Measurements from ENCODE around the gene SCPEP1. TPM values are rescaled to one million over a fixed set of nuclear protein-coding genes. Genes with fewer than 3 reads are reported as not detected.

The SCPEP1 gene
- total RNA-seq, 2 donors from 2014 or later: 103 to 182 TPM

GRCh38 chr17:56947741-56948140, 30.2 kb upstream of the SCPEP1 start:
- no peak overlapping the region for H3K27ac ChIP-seq
- WGBS: 67% methylated on average over 1 of the region's 1 CpG
- intact Hi-C loops (cut with DNase I): loop anchor here (10.0 kb wide), 1 partner anchor 233 kb away; no protein-coding TSS in a partner anchor

GRCh38 chr17:56948491-56948890, 29.4 kb upstream of the SCPEP1 start:
- Histone ChIP-seq H3K4me3 (no peak overlapping the region), H3K4me1 (replicated peaks) (no peaks in the 10 kb centered on the region), H3K27ac (no peak overlapping the region), H3K27me3 (replicated peaks; ENCODE audit: insufficient read depth) (no peaks in the 10 kb centered on the region), H3K9me3 (no peaks in the 10 kb centered on the region), H3K36me3 (peaks cover 0 to 5% of the 10 kb centered on the region in 2 donors)
- no peak for DNase-seq (ENCODE audit: low spot score)
- intact Hi-C loops (cut with DNase I): loop anchor here (10.0 kb wide), 1 partner anchor 234 kb away; no protein-coding TSS in a partner anchor
- 95% methylated on average over 1 of the region's 1 CpG for WGBS
- TF ChIP-seq CTCF (IDR thresholded peaks at IDR 0.05) (no peak), POLR2AphosphoS5 (IDR thresholded peaks at IDR 0.05) (no peak), POLR2A (IDR thresholded peaks at IDR 0.05) (no peak)

More at GRCh38 chr17:56947741-56948140, 30.2 kb upstream of the SCPEP1 start:
- Histone ChIP-seq H3K4me3 (no peak overlapping the region), H3K27me3 (replicated peaks; ENCODE audit: insufficient read depth) (no peaks in the 10 kb centered on the region), H3K36me3 (peaks cover 0 to 5% of the 10 kb centered on the region in 2 donors), H3K9me3 (no peaks in the 10 kb centered on the region), H3K4me1 (replicated peaks) (no peaks in the 10 kb centered on the region)
- TF ChIP-seq POLR2AphosphoS5 (IDR thresholded peaks at IDR 0.05) (no peak), CTCF (IDR thresholded peaks at IDR 0.05) (no peak)
- DNase-seq (ENCODE audit: low spot score): no peak

- WGBS: 81% methylated on average over 3 of the region's 3 CpGs
- Histone ChIP-seq H3K4me1 (replicated peaks) (no peaks in the 10 kb centered on the region), H3K36me3 (peaks cover 0 to 2% of the 10 kb centered on the region in 2 donors), H3K27me3 (replicated peaks; ENCODE audit: insufficient read depth) (no peaks in the 10 kb centered on the region), H3K4me3 (no peak overlapping the region), H3K9me3 (no peaks in the 10 kb centered on the region), H3K27ac (no peak overlapping the region)
- intact Hi-C loops (cut with DNase I): loop anchor here (10.0 kb wide), 1 partner anchor 235 kb away; no protein-coding TSS in a partner anchor
- DNase-seq (ENCODE audit: low spot score): no peak
- TF ChIP-seq POLR2AphosphoS5 (IDR thresholded peaks at IDR 0.05) (no peak), CTCF (IDR thresholded peaks at IDR 0.05) (no peak), POLR2A (IDR thresholded peaks at IDR 0.05) (no peak)
These were observed 28.3 kb upstream of the SCPEP1 start for GRCh38 chr17:56949595-56949994.

GRCh38 chr17:56956992-56957391, 20.9 kb upstream of the SCPEP1 start:
- DNase-seq (ENCODE audit: low spot score): no peak
- H3K36me3 ChIP-seq: no peaks in the 10 kb centered on the region
- no peaks in the 10 kb centered on the region for H3K27me3 ChIP-seq (replicated peaks; ENCODE audit: insufficient read depth)
- intact Hi-C loops (cut with DNase I): no loop called here
- TF ChIP-seq CTCF (IDR thresholded peaks at IDR 0.05): no peak
- TF ChIP-seq POLR2A (IDR thresholded peaks at IDR 0.05): no peak
- no peak for TF ChIP-seq POLR2AphosphoS5 (IDR thresholded peaks at IDR 0.05)
- no peak overlapping the region for H3K4me3 ChIP-seq
- H3K27ac ChIP-seq: no peak overlapping the region
- no peaks in the 10 kb centered on the region for H3K4me1 ChIP-seq (replicated peaks)
- H3K9me3 ChIP-seq: no peaks in the 10 kb centered on the region
- 98% methylated on average over 5 of the region's 5 CpGs for WGBS

Data from prostate gland (tissue), 2 donors.